Prostate gland (tissue), 2 donors: ENCODE data around the gene TXNRD2.

Experiments used
- CTCF ChIP-seq, 4 experiments: fragments of 200-600 bp in 2 of 4; fragments of 450-650 bp in 2 of 4; sonication (generic) in 2 of 4; IDR thresholded peaks; 1 replicate in 3 of 4; 2 replicates in 1 of 4; pipeline ENCODE4 v1.5.1; 2016 to 2019; ENCODE audit warnings: antibody characterized with exemption in 4 of 4, mild to moderate bottlenecking in 2 of 4, moderate library complexity in 2 of 4
- POLR2A ChIP-seq: fragments of 450-650 bp; IDR thresholded peaks from one replicate; pipeline ENCODE4 v1.6.1; 2016; ENCODE audit warnings: antibody characterized with exemption, mild to moderate bottlenecking
- POLR2AphosphoS5 ChIP-seq: sonication (generic); formaldehyde crosslinking; IDR thresholded peaks from one replicate; pipeline ENCODE4 v1.6.1; 2017; ENCODE audit warnings: antibody characterized with exemption

GRCh38 chr22:19842393-19843106 is 99.1 kb downstream of the TXNRD2 start:
- TF ChIP-seq CTCF (IDR thresholded peaks at IDR 0.05) = no peak
- no peak for TF ChIP-seq POLR2AphosphoS5
- TF ChIP-seq POLR2A = no peak
